Activated CD8-positive, alpha-beta memory T cell treated with anti-CD3 and anti-CD28 coated beads for 48 hours (primary cell): Measurements from ENCODE around the gene L3MBTL2.
"Not testable (repeated sequence)": the region's sequence is repeated elsewhere in the genome, so short reads cannot be mapped to it uniquely, and the experiment has no call there.

ENCODE experiments used
- DNase-seq, 3 experiments: peaks; one replicate each; pipeline ENCODE4 v3.0.0-alpha.2; 2020; ENCODE audit warnings: low read depth in 2 of 3, low spot score in 2 of 3

L3MBTL2 gene

GRCh38 chr22:41204992-41205900 lies at the start of gene L3MBTL2:
Gene L3MBTL2, plus strand, starts transcription at chr22:41205312. Its CDS starts 51 bp downstream, at chr22:41205363.
- peak; percentile 96 to 98 (median 96) for DNase-seq

GRCh38 chr22:41157083-41157482 lies 48.0 kb upstream of the L3MBTL2 start:
- DNase-seq, result no peak

- no peak for DNase-seq
Observed at GRCh38 chr22:41169157-41169556, 36.0 kb upstream of the L3MBTL2 start.

- DNase-seq, result no peak
Observed at GRCh38 chr22:41171996-41172395, 33.1 kb upstream of the L3MBTL2 start.

- DNase-seq, result no peak
Observed at GRCh38 chr22:41175546-41175945, 29.6 kb upstream of the L3MBTL2 start.

GRCh38 chr22:41177040-41177621 lies 28.0 kb upstream of the L3MBTL2 start:
- no peak for DNase-seq

GRCh38 chr22:41177622-41178424 lies 27.3 kb upstream of the L3MBTL2 start:
- DNase-seq, result no peak

GRCh38 chr22:41178425-41178975 lies 26.6 kb upstream of the L3MBTL2 start:
- no peak for DNase-seq

GRCh38 chr22:41180362-41180761 lies 24.8 kb upstream of the L3MBTL2 start:
- not testable (repeated sequence) for DNase-seq

GRCh38 chr22:41180926-41181325 lies 24.2 kb upstream of the L3MBTL2 start:
- DNase-seq, result no peak

GRCh38 chr22:41181349-41182241 lies 23.5 kb upstream of the L3MBTL2 start:
- no peak for DNase-seq

GRCh38 chr22:41184679-41185078 lies 20.4 kb upstream of the L3MBTL2 start:
- no peak for DNase-seq

GRCh38 chr22:41191467-41191866 lies 13.6 kb upstream of the L3MBTL2 start:
- no peak for DNase-seq

- no peak for DNase-seq
Observed at GRCh38 chr22:41193829-41194228, 11.3 kb upstream of the L3MBTL2 start.

- DNase-seq, result peak; percentile 57 to 68 (median 60)
Observed at GRCh38 chr22:41197038-41197972, 7.8 kb upstream of the L3MBTL2 start.

- DNase-seq, result peak in 1 of 3 experiments; percentile 35
Observed at GRCh38 chr22:41198027-41198580, 7.0 kb upstream of the L3MBTL2 start.

GRCh38 chr22:41201141-41201540 lies 4.0 kb upstream of the L3MBTL2 start:
- no peak for DNase-seq

GRCh38 chr22:41203118-41203517 lies 2.0 kb upstream of the L3MBTL2 start:
- no peak for DNase-seq

- no peak for DNase-seq
Observed at GRCh38 chr22:41204066-41204465, 1.0 kb upstream of the L3MBTL2 start.
